ENCODE results near the gene GET4. TPM values are rescaled to one million over a fixed set of nuclear protein-coding genes. Genes with fewer than 3 reads are reported as not detected.

GET4 gene
- total and polyA plus RNA-seq, 2 of the 8 experiments (the other 6 are each of a cell fraction or from before 2014, with no cell fraction given), result 56.7 to 74.1 TPM

DNA sequence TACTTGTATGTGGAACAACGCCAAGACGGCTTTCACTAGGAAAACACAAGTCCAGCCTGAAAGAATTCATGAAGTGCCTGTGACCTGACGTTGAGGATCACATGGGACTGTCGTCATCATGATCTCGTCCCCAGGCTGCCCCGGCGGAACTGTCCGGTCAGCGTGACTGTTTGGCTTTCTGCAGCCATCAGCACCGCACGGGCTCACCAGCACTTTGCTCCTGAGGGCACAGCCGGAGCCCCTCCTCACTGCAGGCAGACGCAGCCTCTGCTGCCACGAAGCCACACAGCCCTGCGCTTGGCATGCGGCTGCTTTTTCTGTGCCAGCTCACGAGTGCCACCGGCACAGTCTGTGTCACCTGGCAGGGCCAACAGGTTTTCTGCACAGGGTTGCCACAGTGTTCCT is 9.4 kb upstream of the GET4 start:
- Histone ChIP-seq H3K23me2 (ENCODE audit: low read depth, low read length) (no peaks in the 10 kb centered on the region), H2BK15ac (ENCODE audit: low read length) (no peak overlapping the region), H3K56ac (replicated peaks; ENCODE audit: insufficient read length, low read depth, low read length) (no peak overlapping the region), H3K23ac (ENCODE audit: insufficient read length) (no peak overlapping the region), H2BK5ac (ENCODE audit: low read depth, low read length) (no peak overlapping the region; the same call in 1 of the 2 replicates), H4K20me1 (replicated peaks in 1 of 2; ENCODE audit: control insufficient read depth in 1 of 2, insufficient read depth in 2 of 2, low read length in 2 of 2) (peaks cover 5 to 10% of the 10 kb centered on the region in 2 experiments), H4K8ac (ENCODE audit: extremely low read depth, insufficient read depth, low read length) (no peak overlapping the region), H3K36me3 (ENCODE audit: control insufficient read depth in 2 of 4, insufficient read depth in 4 of 4, low read length in 3 of 4) (peaks cover 13 to 55% (median 44%) of the 10 kb centered on the region in 4 experiments), H2AFZ (ENCODE audit: low read length) (no peak overlapping the region), H3K4me1 (replicated peaks in 1 of 4; ENCODE audit: control insufficient read depth in 3 of 4, insufficient read depth in 4 of 4, low read length in 3 of 4) (no peaks in the 10 kb centered on the region), H3K9me3 (ENCODE audit: insufficient read depth in 2 of 2, low read depth in 1 of 2, low read length in 1 of 2) (no peaks in the 10 kb centered on the region), H4K5ac (ENCODE audit: insufficient read length, low read depth, low read length) (no peak overlapping the region), H2BK12ac (ENCODE audit: low read depth, low read length) (no peak overlapping the region), H3K27ac (ENCODE audit: low read depth, low read length) (no peak overlapping the region), H3K27me3 (replicated peaks in 1 of 4; ENCODE audit: control insufficient read depth in 3 of 4, extremely low read depth in 1 of 4, insufficient read depth in 3 of 4, low read length in 3 of 4) (no peaks in the 10 kb centered on the region), H3K4me3 (ENCODE audit: extremely low read depth in 1 of 4, insufficient read depth in 2 of 4, low read depth in 3 of 4, low read length in 4 of 4) (no peak overlapping the region), H3K79me1 (ENCODE audit: low read depth, low read length) (peaks cover 6% of the 10 kb centered on the region), H2AK5ac (ENCODE audit: low read depth, low read length) (no peak overlapping the region), H3K18ac (ENCODE audit: extremely low read depth, low read length) (no peak overlapping the region), H3K4ac (replicated peaks; ENCODE audit: insufficient read length, low read depth, low read length) (no peak overlapping the region), H3K79me2 (ENCODE audit: control insufficient read depth in 1 of 2, insufficient read depth in 2 of 2, low read length in 2 of 2) (no peaks in the 10 kb centered on the region; a peak in 1 of 4 replicates), H3K4me2 (ENCODE audit: insufficient read depth in 1 of 2, low read depth in 2 of 2, low read length in 2 of 2) (no peak overlapping the region), H2BK120ac (replicated peaks; ENCODE audit: low read depth, low read length) (no peak overlapping the region), H4K91ac (replicated peaks; ENCODE audit: insufficient read length, low read length) (no peak overlapping the region), H3K14ac (ENCODE audit: insufficient read length) (no peak overlapping the region), H3K9ac (replicated peaks in 1 of 4; ENCODE audit: extremely low read depth in 1 of 4, low read depth in 3 of 4, low read length in 3 of 4) (no peak overlapping the region), H2BK20ac (ENCODE audit: low read length) (no peak overlapping the region)
- ChIA-PET POLR2A (ENCODE audit: partially characterized antibody) (no interaction called here), CTCF (ENCODE audit: partially characterized antibody) (interaction anchor here (1.1 to 1.2 kb wide), 2 partner anchors 30 to 83 kb away, joined by 3 to 4 read pairs; no protein-coding TSS in a partner anchor)
- FAIRE-seq (no peak), DNase-seq (ENCODE audit: low read depth in 1 of 2, low spot score in 2 of 2) (no peak)
- no peak for TF ChIP-seq SIRT6 (IDR thresholded peaks at IDR 0.05; ENCODE audit: low read length)
- TF ChIP-seq CREB1 (IDR thresholded peaks at IDR 0.05), result no peak
- no peak for TF ChIP-seq RXRA (IDR thresholded peaks at IDR 0.05; ENCODE audit: insufficient read depth, low read depth, low read length)
- TF ChIP-seq POLR2AphosphoS5 (IDR thresholded peaks at IDR 0.05; ENCODE audit: low read depth, low read length), result no peak
- TF ChIP-seq BACH1 (IDR thresholded peaks at IDR 0.05; ENCODE audit: low read length), result no peak
- WGBS, 2 experiments (ENCODE audit: extremely low coverage in 1 of 2, insufficient coverage in 1 of 2, insufficient read length in 1 of 2, insufficient replicate concordance in 2 of 2, low coverage in 1 of 2, low lambda C conversion rate in 2 of 2, missing lambda C conversion rate in 1 of 2), result 93% methylated on average over 18 of the region's 18 CpGs; no CpG with 5 or more reads in 1 of the 2 experiments

All from H1 (cell line).